ENCODE data around the gene NIP7.

Gene NIP7

DNA sequence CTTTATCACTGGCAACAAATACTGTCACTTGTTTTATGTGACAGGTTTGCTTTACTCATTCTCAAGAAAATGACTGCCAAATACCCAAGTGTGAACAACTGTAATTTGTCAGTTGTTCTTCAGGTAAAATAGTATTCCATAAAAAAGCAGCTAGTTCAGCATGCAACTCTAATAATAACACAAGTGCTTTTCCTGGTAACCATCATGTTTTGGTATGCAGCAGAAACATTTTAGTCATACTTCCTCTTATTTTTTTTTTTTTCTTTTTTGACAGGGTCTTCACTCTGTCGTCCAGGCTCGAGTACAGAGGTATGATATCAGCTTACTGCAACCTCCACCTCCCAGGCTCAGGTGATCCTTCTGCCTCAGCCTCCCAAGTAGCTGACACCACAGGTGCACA lies 41.7 kb downstream of the NIP7 start:
- in situ Hi-C loops (cut with HindIII; ENCODE audit: low sequenced_read_pairs) = loop anchor here (5.0 kb wide), 1 partner anchor 44 kb away; the partner anchor contains the start of genes COG8 and NIP7

DNA sequence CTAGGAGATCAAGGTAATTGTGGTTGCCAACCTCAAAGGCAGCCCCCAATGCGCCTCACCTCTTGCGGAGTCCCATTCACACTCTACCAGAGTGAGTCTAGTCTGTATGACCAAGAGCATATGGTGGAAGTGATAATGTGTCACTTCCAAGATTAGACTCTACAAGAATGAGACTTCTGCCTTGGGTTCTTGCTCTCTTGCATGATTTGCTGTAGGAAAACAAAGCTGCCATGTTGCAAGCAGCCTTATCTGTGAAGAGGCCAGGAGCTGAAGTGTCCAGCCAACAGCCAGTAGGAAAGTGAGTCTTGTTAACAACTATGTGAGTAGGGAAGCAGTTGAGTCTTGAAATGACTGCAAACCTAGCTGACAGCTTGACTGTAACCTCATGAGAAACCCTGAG lies 42.8 kb downstream of the NIP7 start:
- in situ Hi-C loops (cut with HindIII; ENCODE audit: low sequenced_read_pairs) = loop anchor here (5.0 kb wide), 1 partner anchor 45 kb away; the partner anchor contains the start of genes COG8 and NIP7

GRCh38 chr16:69384974-69385373 lies 45.4 kb downstream of the NIP7 start:
- in situ Hi-C loops (cut with HindIII; ENCODE audit: low sequenced_read_pairs) = loop anchor here (5.0 kb wide), 1 partner anchor 48 kb away; the partner anchor contains the start of genes COG8 and NIP7

- in situ Hi-C loops (cut with HindIII; ENCODE audit: low sequenced_read_pairs) = no loop called here
These were observed 47.0 kb downstream of the NIP7 start for GRCh38 chr16:69386596-69386995.

Measured in endothelial cell of hepatic sinusoid (primary cell).